Inferior parietal cortex (tissue), 1 donor: Measurements from ENCODE around the gene HMX1.

Experiments used
- DNase-seq: peaks from one replicate; pipeline ENCODE4 v3.0.0-alpha.2; 2016; ENCODE audit errors: extremely low spot score

Gene HMX1

DNA sequence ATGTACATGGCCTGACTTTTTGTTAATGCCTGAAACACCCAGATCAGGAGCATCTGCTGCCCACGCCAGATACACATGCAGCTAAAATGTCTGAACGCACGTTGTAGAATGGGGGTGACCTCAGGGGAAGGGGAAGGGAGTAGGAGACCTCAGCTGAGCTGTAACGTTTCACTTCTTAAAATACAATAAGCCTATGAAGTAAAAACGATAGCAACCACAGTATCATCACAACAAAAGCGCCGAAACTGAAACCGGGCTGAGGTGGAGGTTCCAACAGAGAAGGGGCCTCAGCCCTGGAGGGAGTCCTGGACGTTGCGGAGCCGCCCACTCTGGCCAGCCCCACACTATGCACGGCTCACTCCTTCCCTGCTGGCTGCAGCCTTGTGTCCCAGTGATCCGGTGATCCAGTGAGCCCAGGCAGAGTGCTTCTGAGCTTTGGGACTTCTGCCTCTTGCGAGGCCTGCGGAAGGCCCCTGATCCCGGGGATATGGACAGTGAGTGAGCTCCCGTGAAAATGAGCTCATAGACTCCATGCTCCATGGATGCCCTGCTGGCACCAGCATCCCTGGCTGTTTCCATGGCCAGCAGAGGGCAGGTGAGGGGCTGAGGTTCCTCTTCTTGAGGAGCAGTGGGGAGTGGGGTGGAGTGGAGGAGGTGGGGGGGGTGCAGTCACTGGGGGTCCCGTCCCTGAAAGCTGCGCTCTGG lies 52.0 kb downstream of the HMX1 start:
- DNase-seq = no peak

DNA sequence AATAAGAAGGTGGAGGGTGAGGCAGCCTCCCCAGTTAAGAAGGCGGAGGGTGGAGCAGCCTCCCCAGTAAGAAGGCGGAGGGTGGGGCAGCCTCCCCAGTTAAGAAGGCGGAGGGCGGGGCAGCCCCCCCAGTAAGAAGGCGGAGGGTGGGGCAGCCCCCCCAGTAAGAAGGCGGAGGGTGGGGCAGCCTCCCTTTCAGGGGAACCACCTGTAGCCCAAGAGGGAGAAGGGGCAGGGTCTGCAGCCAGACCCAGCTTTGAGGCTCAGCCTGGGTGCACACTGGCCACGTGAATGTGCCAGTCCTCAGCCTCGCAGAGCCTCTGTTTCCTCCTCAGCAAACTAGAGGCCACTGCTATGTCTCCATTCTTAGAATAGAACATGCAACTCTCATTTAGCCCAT lies 52.6 kb downstream of the HMX1 start:
- DNase-seq = no peak

DNA sequence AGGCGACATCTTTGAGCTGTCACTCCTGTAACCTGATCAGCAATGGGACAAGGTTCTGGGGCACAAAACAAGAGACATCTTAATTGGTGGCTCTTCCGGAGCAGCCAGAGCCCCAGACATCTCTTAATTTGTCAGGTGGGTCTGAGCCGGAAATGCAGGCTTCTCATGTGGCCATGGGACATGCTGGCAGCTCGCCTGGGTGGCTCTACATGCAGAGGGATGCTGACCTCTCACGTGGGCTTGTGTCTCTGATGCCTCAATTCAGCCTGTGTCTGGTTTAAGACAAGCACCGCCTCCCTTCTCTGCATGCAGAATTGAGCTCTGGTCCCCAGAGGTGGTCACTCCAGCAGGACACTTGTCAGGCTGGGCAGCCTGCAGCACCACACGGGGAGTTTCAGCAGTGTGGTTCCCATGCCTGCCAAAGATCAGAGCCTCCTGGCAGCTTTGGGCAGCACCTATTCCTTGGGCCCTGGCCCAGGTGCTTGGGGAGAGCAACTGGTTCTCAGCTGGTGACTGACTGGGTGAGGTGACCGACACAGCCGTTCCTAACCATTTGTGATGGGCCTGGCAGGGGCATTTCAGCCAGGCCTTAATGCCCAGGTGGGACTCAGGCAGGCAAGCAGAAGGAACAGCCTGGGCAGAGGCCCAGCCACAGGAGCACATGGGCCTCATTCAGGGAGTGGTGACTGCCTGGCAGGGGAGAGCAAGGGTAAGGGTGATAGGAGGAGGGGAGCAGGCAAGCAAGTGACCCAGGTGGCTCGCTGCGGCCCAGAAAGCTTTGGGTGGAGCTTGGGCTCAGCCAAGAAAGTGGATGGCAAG lies 53.4 kb downstream of the HMX1 start:
- DNase-seq = no peak

DNA sequence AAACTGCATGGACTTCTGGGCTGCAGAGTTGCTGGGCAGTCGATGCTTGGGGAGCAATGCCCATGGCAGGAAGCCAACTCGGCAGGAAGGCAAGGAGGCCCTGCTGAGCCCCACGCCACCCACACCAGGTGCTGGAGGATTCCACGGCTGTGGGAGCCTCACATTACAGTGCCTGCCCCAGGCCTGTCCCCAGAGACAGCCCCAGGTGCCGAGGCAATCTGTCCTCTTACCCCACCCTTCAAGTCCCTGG lies 53.9 kb downstream of the HMX1 start:
- no peak for DNase-seq

DNA sequence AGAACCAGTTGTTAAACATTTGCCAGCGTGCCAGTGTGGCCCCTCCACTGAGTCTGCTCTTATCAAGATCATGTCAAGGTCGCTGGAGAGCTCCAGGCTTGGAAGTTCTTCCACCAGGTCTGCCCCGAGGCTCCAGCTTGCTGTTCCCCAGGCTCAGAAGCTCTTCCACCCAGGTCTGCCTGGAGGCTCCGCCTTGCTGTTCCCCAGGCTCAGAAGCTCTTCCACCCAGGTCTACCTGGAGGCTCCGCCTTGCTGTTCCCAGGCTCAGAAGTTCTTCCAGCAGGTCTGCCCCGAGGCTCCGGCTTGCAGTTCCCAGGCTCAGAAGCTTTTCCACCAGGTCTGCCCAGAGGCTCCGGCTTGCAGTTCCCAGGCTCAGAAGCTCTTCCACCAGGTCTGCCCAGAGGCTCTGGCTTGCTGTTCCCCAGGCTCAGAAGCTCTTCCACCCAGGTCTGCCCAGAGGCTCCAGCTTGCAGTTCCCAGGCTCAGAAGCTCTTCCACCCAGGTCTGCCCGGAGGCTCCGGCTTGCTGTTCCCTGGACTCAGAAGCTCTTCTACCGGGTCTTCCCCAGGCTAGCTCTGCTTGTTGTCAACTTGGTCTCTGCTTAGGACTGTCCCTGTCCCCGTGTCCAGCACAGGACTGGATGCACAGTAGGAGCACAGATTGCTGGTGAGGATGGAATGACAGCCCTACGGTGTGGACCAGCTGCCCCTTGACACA lies 54.4 kb downstream of the HMX1 start:
- no peak for DNase-seq
